ENCODE data around the gene PDE1A.

Gene PDE1A

GRCh38 chr2:182426918-182427240 lies at the start of gene PDE1A:
Gene PDE1A (minus strand): TSS chr2:182427036.
- TF ChIP-seq, protein P1, sequence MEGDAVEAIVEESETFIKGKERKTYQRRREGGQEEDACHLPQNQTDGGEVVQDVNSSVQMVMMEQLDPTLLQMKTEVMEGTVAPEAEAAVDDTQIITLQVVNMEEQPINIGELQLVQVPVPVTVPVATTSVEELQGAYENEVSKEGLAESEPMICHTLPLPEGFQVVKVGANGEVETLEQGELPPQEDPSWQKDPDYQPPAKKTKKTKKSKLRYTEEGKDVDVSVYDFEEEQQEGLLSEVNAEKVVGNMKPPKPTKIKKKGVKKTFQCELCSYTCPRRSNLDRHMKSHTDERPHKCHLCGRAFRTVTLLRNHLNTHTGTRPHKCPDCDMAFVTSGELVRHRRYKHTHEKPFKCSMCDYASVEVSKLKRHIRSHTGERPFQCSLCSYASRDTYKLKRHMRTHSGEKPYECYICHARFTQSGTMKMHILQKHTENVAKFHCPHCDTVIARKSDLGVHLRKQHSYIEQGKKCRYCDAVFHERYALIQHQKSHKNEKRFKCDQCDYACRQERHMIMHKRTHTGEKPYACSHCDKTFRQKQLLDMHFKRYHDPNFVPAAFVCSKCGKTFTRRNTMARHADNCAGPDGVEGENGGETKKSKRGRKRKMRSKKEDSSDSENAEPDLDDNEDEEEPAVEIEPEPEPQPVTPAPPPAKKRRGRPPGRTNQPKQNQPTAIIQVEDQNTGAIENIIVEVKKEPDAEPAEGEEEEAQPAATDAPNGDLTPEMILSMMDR (conservative IDR thresholded peaks at IDR 0.05), result no peak
- no peak within 1 kb of the TSS for H3K27ac ChIP-seq

DNA sequence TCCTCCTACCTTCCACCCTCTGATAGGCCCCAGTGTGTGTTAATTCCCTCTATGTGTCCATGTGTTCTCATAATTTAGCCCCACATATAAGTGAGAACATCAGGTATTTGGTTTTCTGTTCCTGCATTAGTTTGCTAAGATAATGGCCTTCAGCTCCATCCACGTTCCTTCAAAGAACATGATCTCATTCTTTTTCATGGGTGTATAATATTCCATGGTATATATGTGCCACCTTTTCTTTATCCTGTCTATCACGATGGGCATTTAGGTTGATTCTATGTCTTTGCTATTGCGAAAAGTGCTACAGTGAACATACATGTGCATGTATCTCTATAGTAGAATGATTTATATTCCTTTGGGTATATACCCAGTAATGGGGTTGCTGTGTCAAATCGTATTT lies 46.8 kb upstream of the PDE1A start:
- TF ChIP-seq, protein P1 (conservative IDR thresholded peaks at IDR 0.05), result no peak
- no peak overlapping the region for H3K27ac ChIP-seq

- TF ChIP-seq, protein P1 (conservative IDR thresholded peaks at IDR 0.05), result no peak
- H3K27ac ChIP-seq, result no peak overlapping the region
Observed at GRCh38 chr2:182463760-182464159, 36.9 kb upstream of the PDE1A start.

GRCh38 chr2:182456784-182457183 lies 29.9 kb upstream of the PDE1A start:
- no peak overlapping the region for H3K27ac ChIP-seq
- TF ChIP-seq, protein P1 (conservative IDR thresholded peaks at IDR 0.05), result no peak

DNA sequence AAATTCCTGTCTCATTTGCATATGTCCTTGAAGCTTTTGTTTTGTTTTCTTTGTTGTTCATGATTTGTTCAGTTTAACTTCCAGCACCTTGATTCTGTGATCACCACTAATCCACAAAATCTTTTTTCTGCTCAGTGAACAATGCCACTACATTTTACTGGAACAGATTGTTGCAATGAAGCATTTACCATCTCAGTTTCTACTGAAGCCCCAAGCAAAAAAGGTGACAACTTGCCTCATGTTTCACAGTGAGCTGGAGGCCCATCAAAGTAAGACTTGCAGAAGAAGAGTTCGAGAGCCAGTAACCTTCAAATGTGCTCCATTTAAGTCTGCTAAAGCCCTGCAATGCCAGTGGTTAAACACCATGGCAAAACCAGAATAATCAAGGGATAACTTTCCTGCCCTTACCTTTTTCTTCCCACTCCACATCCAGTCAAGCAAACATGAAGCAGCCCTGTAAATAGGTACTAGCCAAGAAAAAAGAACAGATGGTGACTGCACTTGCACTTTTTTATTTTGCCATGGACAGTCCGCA lies 25.7 kb upstream of the PDE1A start:
- TF ChIP-seq, protein P1 (conservative IDR thresholded peaks at IDR 0.05), result no peak
- no peak overlapping the region for H3K27ac ChIP-seq

DNA sequence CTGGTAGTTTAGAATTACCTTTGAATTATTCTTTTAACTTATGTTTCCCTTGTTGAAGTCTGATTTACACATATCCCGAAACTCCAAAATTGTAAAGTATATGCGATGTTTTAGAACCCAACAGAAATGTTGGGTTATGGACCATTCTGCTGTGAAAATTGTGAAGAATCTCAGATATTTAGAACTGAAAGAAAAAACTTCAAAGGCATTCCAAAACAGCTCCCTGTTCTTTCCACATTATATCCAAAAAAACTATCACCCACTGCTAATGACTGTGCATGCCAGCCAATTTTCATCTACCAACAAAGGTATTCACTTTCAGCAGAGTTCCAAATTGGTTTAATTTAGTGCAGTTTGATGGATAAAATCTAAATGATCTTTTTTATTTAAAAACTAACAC lies 21.5 kb upstream of the PDE1A start:
- TF ChIP-seq, protein P1 (conservative IDR thresholded peaks at IDR 0.05), result no peak
- no peak overlapping the region for H3K27ac ChIP-seq

DNA sequence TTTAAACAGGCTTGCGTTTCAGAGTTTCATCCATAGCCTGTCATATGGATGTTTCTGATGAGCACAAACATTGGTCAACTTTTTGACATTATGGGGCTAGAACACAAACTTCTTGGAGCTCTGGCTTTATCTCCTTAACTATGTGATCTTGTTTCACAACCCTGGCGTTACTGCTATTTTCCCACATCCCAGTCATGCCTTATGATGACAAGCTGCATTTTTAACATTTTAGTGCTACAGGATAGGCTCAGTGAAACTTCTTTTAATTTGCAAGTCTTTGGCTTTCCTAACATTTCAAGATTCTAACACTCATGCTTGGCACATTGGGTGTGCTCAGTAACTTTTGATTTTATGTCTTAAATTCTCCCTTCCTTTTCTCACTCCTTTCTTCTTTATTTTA lies 21.0 kb upstream of the PDE1A start:
- TF ChIP-seq, protein P1 (conservative IDR thresholded peaks at IDR 0.05), result no peak
- H3K27ac ChIP-seq, result no peak overlapping the region
